SK-N-MC (cell line): Measurements from ENCODE around the gene PLPPR1.

Experiments
- EZH2 ChIP-seq: fragments of 200-600 bp; sonication (generic); IDR thresholded peaks from one replicate; pipeline ENCODE4 v1.6.1; 2017; ENCODE audit warnings: antibody characterized with exemption
- POLR2AphosphoS5 ChIP-seq: IDR thresholded peaks from 2 replicates; pipeline ENCODE4 v1.6.1; 2012; ENCODE audit warnings: mild to moderate bottlenecking, low read depth, low read length, borderline replicate concordance

- no peak for TF ChIP-seq POLR2AphosphoS5
- TF ChIP-seq EZH2: no peak
These were observed 279.1 kb downstream of the PLPPR1 start for GRCh38 chr9:101307524-101308213.
